GM12878 (cell line): Measurements from ENCODE around the gene ZNF100.

Experiments used
- CTCF ChIP-seq, 3 experiments: IDR thresholded peaks in 2 of 3; conservative IDR thresholded peaks in 1 of 3; 2 replicates each; pipeline ENCODE4 v1.5.1; 2011; ENCODE audit warnings: low read depth in 3 of 3, low read length in 3 of 3, mild to moderate bottlenecking in 3 of 3, control low read depth in 2 of 3, moderate library complexity in 2 of 3, inconsistent platforms in 1 of 3, mixed read lengths in 1 of 3; ENCODE audit not compliant: control insufficient read depth in 2 of 3, insufficient read depth in 1 of 3; ENCODE audit errors: extremely low read depth in 1 of 3
- FOS ChIP-seq: IDR thresholded peaks from 3 replicates; pipeline ENCODE4 v1.6.1; 2011; ENCODE audit warnings: borderline replicate concordance; ENCODE audit not compliant: insufficient read length; ENCODE audit errors: extremely low read depth

GRCh38 chr19:21699197-21699596 is 68.2 kb downstream of the ZNF100 start:
- TF ChIP-seq CTCF (IDR thresholded peaks at IDR 0.05 in 2 of 3, conservative IDR thresholded peaks at IDR 0.05 in 1 of 3; ENCODE audit: control insufficient read depth in 2 of 3, extremely low read depth in 1 of 3, insufficient read depth in 1 of 3, low read depth in 3 of 3, low read length in 3 of 3) (no peak), FOS (no peak)
